Femur (tissue), 1 donor: ENCODE results near the gene TNS3.

Source experiments
- DNase-seq: peaks from one replicate; pipeline ENCODE4 v3.0.0-alpha.2; 2017

The TNS3 gene

GRCh38 chr7:47314728-47315607, 266.9 kb downstream of the TNS3 start:
- DNase-seq: peak; percentile 81

GRCh38 chr7:47314248-47314647, 267.7 kb downstream of the TNS3 start:
- DNase-seq: no peak

DNA sequence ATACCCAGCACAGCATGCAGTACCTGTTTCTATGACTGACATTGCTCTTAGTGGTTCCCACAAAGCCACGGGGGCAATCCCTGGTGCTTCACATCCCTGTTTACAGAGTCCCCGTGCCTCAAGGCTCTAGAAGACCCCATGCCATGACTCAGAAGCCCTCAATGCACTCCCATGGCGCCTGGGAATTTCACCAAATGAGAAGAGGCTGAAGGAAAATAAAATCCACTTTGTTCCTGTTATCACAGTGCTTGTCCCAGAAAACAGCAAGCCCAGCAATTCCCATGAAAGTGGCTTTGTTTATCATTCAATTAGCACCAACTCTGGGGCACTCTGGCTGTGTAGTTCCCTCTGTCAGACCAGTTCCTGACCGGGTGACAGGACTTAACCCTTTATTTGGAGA, 268.3 kb downstream of the TNS3 start:
- no peak for DNase-seq

GRCh38 chr7:47311891-47312290, 270.0 kb downstream of the TNS3 start:
- no peak for DNase-seq

GRCh38 chr7:47310020-47310419, 271.9 kb downstream of the TNS3 start:
- no peak for DNase-seq

GRCh38 chr7:47308808-47309207, 273.1 kb downstream of the TNS3 start:
- no peak for DNase-seq

DNA sequence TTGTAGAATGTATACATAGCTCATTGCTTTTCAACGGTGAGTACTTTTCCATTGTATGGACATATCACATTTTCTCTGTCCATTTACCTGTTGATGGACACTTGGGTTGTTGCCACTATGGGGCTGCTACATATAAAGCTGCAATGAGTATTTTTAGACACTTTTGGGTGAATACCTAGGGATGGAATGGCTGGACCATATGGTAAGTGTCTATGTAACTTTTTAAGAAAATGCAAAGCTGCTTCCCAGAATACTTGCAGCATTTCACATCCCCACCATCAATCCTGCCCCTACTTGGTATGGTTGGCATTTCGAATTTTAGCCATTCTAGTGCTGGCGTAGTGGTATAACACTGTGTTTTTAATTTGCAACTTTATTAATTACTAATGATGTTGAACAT, 274.6 kb downstream of the TNS3 start:
- no peak for DNase-seq

GRCh38 chr7:47304727-47305719, 276.9 kb downstream of the TNS3 start:
- no peak for DNase-seq

DNA sequence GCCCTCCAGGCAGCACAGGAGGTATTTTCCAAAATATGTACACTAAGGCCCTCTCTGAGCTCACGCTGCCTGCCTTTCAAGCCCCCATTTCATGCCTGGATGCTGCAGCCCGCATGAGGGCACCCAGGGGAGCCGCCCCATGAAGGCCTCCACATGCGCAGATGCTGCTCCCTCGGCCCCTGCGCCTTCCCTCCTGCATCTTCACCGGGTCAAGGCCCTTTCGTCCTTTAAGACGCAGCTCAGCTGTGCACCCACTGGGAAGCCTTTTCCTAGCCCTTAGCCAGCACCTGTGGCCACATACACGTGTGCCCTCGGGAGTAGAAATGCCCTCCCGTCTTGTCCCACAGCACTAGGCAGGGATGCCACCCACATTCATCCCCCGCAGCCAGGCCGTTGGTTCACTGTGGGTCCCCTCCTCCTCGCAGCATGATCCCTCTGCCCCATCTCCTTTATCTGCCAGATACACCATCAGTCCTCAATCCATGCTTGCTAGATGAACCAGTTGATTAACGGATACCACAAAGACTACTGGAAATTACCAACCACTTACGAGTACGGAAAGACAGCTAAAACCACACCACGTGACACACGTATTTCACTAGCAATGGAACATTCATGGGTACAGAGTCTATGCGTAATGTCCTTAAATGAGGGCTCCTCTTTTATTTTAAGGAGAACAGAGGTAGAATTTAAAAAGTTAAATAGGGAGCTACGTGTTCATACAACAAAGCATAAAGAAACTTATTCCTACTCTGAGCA, 278.0 kb downstream of the TNS3 start:
- DNase-seq: no peak

DNA sequence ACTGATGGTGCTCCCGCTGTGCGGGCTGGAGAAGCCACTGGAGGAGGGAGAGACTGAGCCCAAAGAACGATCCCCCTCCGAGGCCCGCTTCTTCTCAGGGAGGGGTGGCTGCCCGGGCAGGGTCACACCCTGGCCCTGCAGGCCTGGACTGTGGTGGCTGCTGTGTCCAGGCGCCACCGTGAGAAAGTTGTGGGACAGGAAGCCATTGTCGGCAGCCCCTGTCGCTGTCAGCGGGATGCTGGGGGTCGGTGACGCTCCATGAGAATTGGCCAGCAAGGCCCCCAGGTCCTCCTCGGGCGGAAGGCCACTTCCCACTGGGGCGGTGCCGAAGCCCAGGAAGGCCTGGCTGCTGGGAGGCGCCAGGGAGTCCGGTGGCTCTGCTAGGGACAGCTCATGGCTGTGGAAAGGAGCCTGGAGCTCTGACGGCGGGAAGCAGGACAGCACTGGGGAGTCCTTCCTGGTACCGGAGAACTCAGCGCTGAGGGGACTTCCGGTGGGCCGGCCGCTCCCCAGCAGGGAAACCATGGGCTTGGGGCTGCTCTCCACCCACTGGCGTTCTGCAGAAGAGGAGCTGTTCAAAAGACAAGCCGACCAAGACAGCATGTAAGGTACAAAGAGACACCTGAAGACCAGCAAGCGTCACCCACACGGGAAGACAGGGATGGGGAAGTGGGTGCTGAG, 278.8 kb downstream of the TNS3 start:
- DNase-seq: no peak

GRCh38 chr7:47302560-47302959, 279.4 kb downstream of the TNS3 start:
- DNase-seq: no peak

DNA sequence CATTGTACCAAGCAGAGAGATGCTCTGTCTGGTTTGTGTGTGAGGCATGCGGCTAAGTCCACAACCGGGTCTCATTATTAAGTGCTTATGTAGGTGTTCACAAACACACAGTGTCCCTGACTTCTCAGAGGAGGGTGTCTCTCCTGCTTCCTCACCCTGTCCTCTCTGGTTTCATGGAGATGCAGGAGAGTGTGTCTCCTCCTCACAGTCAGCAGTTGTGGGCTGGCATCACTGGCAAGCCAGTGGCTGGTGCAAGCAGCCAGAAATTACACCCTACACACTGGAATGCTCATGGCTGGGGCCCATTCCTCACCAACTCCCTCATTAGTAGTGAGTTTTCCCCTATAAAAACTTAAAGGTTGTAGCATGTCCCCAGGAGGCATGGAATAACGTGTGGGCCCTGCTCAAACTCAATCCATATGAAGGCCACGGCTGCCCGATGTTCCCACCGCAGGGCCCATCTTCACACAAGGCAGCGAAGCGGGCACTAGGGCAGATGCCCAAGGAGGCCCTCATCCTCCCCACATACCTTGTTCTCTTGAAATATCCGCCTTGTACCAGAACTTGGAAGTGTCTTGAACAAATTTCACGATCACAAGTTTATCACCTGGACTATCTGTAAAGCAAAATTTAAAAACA, 280.1 kb downstream of the TNS3 start:
- DNase-seq: no peak

GRCh38 chr7:47301105-47301477, 280.8 kb downstream of the TNS3 start:
- no peak for DNase-seq

DNA sequence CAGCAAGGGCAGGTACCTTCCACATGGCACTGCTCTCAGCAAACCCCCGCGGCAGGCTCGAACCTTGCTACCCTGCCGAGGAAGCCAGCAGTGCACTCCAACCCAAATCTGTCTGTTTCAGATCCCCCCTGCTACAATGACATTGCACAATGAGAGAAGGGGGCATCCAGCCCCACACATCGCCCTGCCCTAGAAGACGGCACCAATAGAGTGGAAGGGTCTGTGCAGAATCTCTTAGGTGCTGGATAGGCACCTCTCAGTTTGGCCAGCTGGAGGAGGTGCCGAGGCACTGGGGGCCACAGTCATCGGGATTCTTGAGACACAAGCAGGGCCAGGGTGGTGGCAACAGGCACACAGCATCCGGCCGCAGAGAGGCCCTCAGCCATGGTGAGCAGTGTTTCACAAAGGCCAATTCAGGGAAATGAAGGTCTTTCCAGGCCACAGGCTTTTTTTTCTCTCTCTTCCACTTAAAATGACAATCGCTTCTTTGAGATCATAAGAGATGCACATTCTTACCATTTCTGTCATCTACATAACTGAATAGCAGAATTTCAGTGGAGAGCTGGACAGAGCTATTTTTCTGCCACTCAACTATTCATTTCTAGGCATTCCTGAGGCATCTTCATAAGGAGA, 281.3 kb downstream of the TNS3 start:
- no peak for DNase-seq

GRCh38 chr7:47299496-47299895, 282.4 kb downstream of the TNS3 start:
- no peak for DNase-seq

DNA sequence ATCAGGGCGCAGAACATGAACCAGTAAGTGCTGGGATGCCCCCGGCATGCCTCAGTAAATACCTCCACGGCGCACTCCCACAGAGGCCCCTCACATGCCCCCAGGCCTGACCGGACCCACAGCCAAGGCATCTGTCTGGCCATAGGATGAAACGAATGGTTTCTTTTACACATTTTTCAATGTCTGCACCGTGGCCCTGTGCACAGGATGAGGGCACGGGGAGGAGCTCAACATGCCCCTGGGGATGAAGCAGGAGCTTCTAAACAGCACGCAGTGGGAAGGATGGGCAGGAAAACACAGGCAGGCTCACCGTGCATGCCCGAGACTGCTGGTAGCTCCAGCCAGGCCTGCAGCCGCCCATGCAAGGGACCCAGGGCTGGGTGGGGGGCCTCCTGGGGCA, 283.3 kb downstream of the TNS3 start:
- DNase-seq: no peak

GRCh38 chr7:47297120-47297519, 284.8 kb downstream of the TNS3 start:
- DNase-seq: no peak

- DNase-seq: no peak
Observed at GRCh38 chr7:47295606-47296005, 286.3 kb downstream of the TNS3 start.

- DNase-seq: no peak
Observed at GRCh38 chr7:47294556-47295222, 287.2 kb downstream of the TNS3 start.

- no peak for DNase-seq
Observed at GRCh38 chr7:47293884-47294555, 287.9 kb downstream of the TNS3 start.
